ENCODE results near the gene CAMK4. TPM values are rescaled to one million over a fixed set of nuclear protein-coding genes. Genes with fewer than 3 reads are reported as not detected.

Gene CAMK4
- total RNA-seq, 4 donors from 2014 or later: 0.49 to 4.1 (median 0.94) TPM

DNA sequence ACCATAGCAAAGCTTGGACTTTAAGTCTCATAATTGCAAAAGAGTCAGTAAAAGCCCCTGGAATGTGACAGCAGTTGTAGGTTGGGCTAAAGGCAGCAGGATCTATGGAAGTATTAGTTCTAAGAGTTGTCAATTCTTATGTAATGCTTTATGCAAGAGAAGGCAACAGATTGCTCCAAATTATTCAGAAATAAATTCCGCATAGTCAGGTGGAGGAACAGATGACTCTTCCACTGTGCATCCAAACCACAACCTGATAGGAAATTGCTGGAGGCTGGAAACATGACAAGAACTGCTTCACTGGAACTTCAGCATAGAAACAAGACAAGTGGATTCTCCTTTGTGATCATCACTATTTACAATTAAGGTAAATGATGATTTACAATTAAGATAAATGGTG lies 187.1 kb downstream of the CAMK4 start:
- intact Hi-C loops (cut with DNase I; ENCODE audit: low total_unique reads): no loop called here
- TF ChIP-seq, protein P1, sequence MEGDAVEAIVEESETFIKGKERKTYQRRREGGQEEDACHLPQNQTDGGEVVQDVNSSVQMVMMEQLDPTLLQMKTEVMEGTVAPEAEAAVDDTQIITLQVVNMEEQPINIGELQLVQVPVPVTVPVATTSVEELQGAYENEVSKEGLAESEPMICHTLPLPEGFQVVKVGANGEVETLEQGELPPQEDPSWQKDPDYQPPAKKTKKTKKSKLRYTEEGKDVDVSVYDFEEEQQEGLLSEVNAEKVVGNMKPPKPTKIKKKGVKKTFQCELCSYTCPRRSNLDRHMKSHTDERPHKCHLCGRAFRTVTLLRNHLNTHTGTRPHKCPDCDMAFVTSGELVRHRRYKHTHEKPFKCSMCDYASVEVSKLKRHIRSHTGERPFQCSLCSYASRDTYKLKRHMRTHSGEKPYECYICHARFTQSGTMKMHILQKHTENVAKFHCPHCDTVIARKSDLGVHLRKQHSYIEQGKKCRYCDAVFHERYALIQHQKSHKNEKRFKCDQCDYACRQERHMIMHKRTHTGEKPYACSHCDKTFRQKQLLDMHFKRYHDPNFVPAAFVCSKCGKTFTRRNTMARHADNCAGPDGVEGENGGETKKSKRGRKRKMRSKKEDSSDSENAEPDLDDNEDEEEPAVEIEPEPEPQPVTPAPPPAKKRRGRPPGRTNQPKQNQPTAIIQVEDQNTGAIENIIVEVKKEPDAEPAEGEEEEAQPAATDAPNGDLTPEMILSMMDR (IDR thresholded peaks at IDR 0.05): no peak
- no peak for TF ChIP-seq POLR2A (IDR thresholded peaks at IDR 0.05)
- no peak overlapping the region for H3K4me3 ChIP-seq (ENCODE audit: low read depth, poor library complexity, severe bottlenecking)
- WGBS, 2 donors: 76 to 77% methylated on average over 1 of the region's 1 CpG
- DNase-seq (ENCODE audit: low spot score in 2 of 2): no peak

DNA sequence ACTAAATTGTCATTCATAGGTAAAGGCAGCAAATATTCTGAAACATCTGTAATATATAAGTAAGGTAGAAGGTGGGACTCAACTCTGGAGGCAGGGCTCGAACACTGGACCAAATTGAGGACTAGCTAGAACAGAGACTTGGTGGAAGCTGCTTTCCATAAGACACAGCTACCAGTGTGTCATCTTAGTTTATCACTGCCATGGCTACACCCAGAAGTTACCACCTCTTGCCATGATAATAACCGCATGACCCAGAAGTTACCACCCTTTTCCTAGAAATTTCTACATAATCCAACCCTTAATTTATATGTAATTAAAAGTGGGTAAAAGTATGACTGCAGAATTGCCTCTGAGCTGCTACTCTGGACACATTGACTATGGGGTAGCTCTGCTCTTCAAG lies 188.4 kb downstream of the CAMK4 start:
- no peak overlapping the region for H3K4me3 ChIP-seq (ENCODE audit: low read depth, poor library complexity, severe bottlenecking)
- intact Hi-C loops (cut with DNase I; ENCODE audit: low total_unique reads): no loop called here
- no peak for DNase-seq (ENCODE audit: low spot score in 2 of 2)
- TF ChIP-seq, protein P1 (IDR thresholded peaks at IDR 0.05): no peak
- no peak for TF ChIP-seq POLR2A (IDR thresholded peaks at IDR 0.05)
- WGBS, 2 donors: 82 to 89% methylated on average over 2 of the region's 2 CpGs

DNA sequence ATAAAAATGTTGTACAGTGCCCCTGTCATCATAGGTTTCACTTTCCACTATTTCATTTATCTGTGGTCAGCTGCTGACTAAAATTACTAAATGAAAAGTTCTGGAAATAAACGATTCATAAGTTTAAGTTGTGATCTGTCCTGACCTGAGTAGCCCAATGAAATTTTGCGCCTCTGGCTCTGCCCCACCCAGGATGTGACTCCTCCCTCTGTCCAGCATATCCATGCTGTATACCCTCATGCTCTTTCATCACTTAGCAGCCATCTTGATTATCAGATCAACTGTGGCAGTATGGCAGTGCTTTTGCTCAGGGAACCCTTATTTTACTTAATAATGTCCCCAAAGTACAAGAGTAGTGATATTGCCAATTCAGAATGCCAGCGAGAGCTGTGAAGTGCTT lies 190.9 kb downstream of the CAMK4 start:
- H3K4me3 ChIP-seq (ENCODE audit: low read depth, poor library complexity, severe bottlenecking): no peak overlapping the region
- TF ChIP-seq, protein P1 (IDR thresholded peaks at IDR 0.05): no peak
- TF ChIP-seq POLR2A (IDR thresholded peaks at IDR 0.05): no peak
- 84 to 89% methylated on average over 3 of the region's 3 CpGs for WGBS, 2 donors
- DNase-seq (ENCODE audit: low spot score in 2 of 2): no peak
- intact Hi-C loops (cut with DNase I; ENCODE audit: low total_unique reads): no loop called here

DNA sequence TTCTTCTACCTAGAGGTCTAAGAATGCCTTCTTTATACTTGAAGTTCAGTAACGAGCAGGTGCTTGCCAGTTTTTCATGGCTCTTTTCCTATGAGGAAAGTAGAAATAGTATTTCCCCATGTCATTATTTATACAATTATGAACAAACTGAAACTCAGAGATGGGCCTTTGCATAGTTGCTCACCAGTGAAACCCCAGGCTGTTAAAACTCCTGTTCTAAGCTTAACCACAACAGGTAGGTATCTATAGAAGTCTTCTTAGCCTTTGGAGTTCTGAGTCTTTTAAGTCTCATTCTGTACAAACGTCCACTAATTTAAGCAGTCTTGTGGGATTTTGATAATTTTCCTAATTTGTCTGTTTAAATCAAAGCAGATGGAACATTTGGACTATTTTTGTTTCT lies 198.1 kb downstream of the CAMK4 start:
- no peak overlapping the region for H3K4me3 ChIP-seq (ENCODE audit: low read depth, poor library complexity, severe bottlenecking)
- 59 to 68% methylated on average over 2 of the region's 2 CpGs for WGBS, 2 donors
- intact Hi-C loops (cut with DNase I; ENCODE audit: low total_unique reads): no loop called here
- DNase-seq (ENCODE audit: low spot score in 2 of 2): no peak
- TF ChIP-seq, protein P1 (IDR thresholded peaks at IDR 0.05): no peak
- no peak for TF ChIP-seq POLR2A (IDR thresholded peaks at IDR 0.05)

DNA sequence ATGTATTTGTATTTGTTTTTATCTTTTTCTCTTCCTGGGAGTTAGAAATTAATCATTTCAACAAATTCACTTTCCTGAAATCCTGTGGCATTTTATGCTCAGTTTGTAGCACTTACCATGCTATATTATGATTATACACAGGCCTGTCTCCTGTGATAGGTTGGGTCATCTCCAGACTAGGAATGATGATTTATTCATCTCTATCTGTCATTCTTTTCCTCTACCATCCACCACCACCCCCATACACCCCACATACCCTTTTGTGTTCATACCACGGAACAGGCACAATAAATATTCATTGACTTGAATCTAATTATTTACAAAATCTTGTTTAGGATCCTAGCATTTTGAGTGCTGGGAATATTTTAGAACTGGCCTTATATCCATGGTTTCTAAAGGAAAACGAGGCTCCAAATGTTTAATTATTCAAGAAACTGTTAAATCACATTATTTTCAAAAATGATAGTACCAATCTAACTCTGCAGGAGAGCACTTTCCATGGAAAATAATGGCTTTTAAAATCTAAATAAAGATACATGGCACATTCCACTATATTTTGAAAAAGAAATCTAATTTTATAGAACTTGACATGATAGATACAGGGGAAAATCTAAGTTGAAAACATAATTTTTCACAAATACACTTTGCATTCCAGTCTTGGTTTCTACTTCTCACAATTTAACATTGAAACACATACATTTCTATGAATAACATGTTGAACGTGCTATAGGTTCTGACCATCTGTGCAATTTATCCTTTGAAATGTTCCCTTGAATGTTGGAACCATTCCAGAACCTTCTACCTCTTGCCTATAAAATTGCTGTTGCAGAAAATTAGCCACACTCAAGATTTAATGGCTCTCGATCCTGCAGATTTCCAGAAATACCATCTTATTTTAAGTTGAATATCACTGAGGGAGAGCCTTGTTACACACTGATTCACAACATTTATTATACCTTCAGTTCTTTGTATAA lies 198.8 kb downstream of the CAMK4 start:
- no peak for TF ChIP-seq POLR2A (IDR thresholded peaks at IDR 0.05)
- TF ChIP-seq, protein P1 (IDR thresholded peaks at IDR 0.05): no peak
- intact Hi-C loops (cut with DNase I; ENCODE audit: low total_unique reads): no loop called here
- no peak overlapping the region for H3K4me3 ChIP-seq (ENCODE audit: low read depth, poor library complexity, severe bottlenecking)
- DNase-seq (ENCODE audit: low spot score in 2 of 2): no peak
- 81% methylated on average over 4 of the region's 4 CpGs for WGBS, 2 donors
